K562 (cell line): ENCODE results near the gene HPX.

ENCODE experiments used
- CCAR2 ChIP-seq: fragments of 200-400 bp; formaldehyde crosslinking; IDR thresholded peaks from 2 replicates; pipeline ENCODE4 v1.6.1; 2017; ENCODE audit warnings: mild to moderate bottlenecking, low read depth, low read length
- CREBBP ChIP-seq: IDR thresholded peaks from one replicate; pipeline ENCODE4 v1.6.1; 2012; ENCODE audit warnings: low read depth, mild to moderate bottlenecking, control low read depth, inconsistent platforms, low read length
- CTCF ChIP-seq, 3 experiments: IDR thresholded peaks in 2 of 3; conservative IDR thresholded peaks in 1 of 3; 2 replicates each; pipeline ENCODE4 v1.5.1; 2011 to 2012; ENCODE audit warnings: low read length in 3 of 3, mild to moderate bottlenecking in 3 of 3, control low read depth in 2 of 3, improper control_type of control experiment in 1 of 3, inconsistent platforms in 1 of 3, low read depth in 1 of 3, mixed read lengths in 1 of 3, moderate library complexity in 1 of 3; ENCODE audit not compliant: insufficient read depth in 2 of 3
- ELF1 ChIP-seq: fragments of 200-800 bp; sonication (Bioruptor generic); IDR thresholded peaks from 2 replicates; pipeline ENCODE4 v1.6.1; 2016; ENCODE audit warnings: missing genetic modification characterization, missing compliant biosample characterization
- FIP1L1 ChIP-seq: fragments of 200-400 bp; formaldehyde crosslinking; IDR thresholded peaks from 2 replicates; pipeline ENCODE4 v1.6.1; 2018; ENCODE audit warnings: mild to moderate bottlenecking, low read depth, low read length; ENCODE audit not compliant: poor library complexity, severe bottlenecking
- FOXJ3 ChIP-seq: sonication (generic); formaldehyde crosslinking; IDR thresholded peaks from 2 replicates; pipeline ENCODE4 v1.4.0; 2020; ENCODE audit warnings: mild to moderate bottlenecking, missing genetic modification reagents
- FOXK1 ChIP-seq: sonication (generic); formaldehyde crosslinking; IDR thresholded peaks from 2 replicates; pipeline ENCODE4 v1.8.0; 2022; ENCODE audit warnings: missing genetic modification reagents, mild to moderate bottlenecking, borderline replicate concordance
- IRF9 ChIP-seq: fragments of 450-650 bp; IDR thresholded peaks from 2 replicates; pipeline ENCODE4 v1.6.1; 2016; ENCODE audit warnings: missing biosample characterization, missing genetic modification characterization
- KLF10 ChIP-seq: fragments of 250-450 bp; sonication (Bioruptor Pico); IDR thresholded peaks from 2 replicates; pipeline ENCODE4 v1.6.1; 2021; ENCODE audit warnings: matching md5 sums
- MED1 ChIP-seq: sonication (generic); formaldehyde crosslinking; IDR thresholded peaks from 2 replicates; pipeline ENCODE4 v1.8.1; 2023; ENCODE audit warnings: missing genetic modification reagents, borderline replicate concordance
- MTA2 ChIP-seq: fragments of 450-650 bp; IDR thresholded peaks from 2 replicates; pipeline ENCODE4 v1.6.1; 2016; ENCODE audit warnings: low read depth
- SOX6 ChIP-seq: fragments of 450-650 bp; IDR thresholded peaks from 2 replicates; pipeline ENCODE4 v1.6.1; 2014; ENCODE audit warnings: mild to moderate bottlenecking
- TAF1 ChIP-seq: IDR thresholded peaks from 2 replicates; pipeline ENCODE4 v1.6.1; 2011; ENCODE audit warnings: mild to moderate bottlenecking, low read length, moderate library complexity; ENCODE audit not compliant: insufficient read depth, control insufficient read depth, severe bottlenecking; ENCODE audit errors: extremely low read depth
- USF2 ChIP-seq: sonication (generic); formaldehyde crosslinking; IDR thresholded peaks from 2 replicates; pipeline ENCODE4 v1.5.0; 2020; ENCODE audit warnings: missing genetic modification reagents

GRCh38 chr11:6486256-6486655, 45.5 kb upstream of the HPX start:
- TF ChIP-seq FOXJ3 (CRISPR knock-in tag) (no peak), CREBBP (no peak), FOXK1 (CRISPR knock-in tag) (no peak), MED1 (CRISPR knock-in tag) (no peak), USF2 (CRISPR knock-in tag) (no peak), CTCF (IDR thresholded peaks at IDR 0.05 in 2 of 3, conservative IDR thresholded peaks at IDR 0.05 in 1 of 3; ENCODE audit: insufficient read depth in 2 of 3, low read depth in 1 of 3, low read length in 3 of 3) (no peak), ELF1 (tag) (no peak), CCAR2 (no peak), TAF1 (no peak), MTA2 (no peak), FIP1L1 (no peak), KLF10 (CRISPR knock-in tag) (no peak), IRF9 (tag) (no peak), SOX6 (no peak)
